HG02885 (cell line): Measurements from ENCODE around the gene ALS2.
"Not testable (repeated sequence)": the region's sequence is repeated elsewhere in the genome, so short reads cannot be mapped to it uniquely, and the experiment has no call there.

ENCODE experiments used
- ATAC-seq: cut with Tn5 transposase; IDR thresholded peaks from one replicate; pipeline ENCODE4 v1.9.1; 2021; ENCODE audit warnings: mild to moderate bottlenecking; ENCODE audit not compliant: unreplicated experiment, poor library complexity

ALS2 gene

GRCh38 chr2:201795607-201796477, 15.1 kb upstream of the ALS2 start:
- no peak for ATAC-seq

- no peak for ATAC-seq
These were observed 13.6 kb upstream of the ALS2 start for GRCh38 chr2:201794294-201794693.

- ATAC-seq, result no peak
These were observed 12.9 kb upstream of the ALS2 start for GRCh38 chr2:201793631-201794030.

- ATAC-seq, result no peak
These were observed 10.3 kb upstream of the ALS2 start for GRCh38 chr2:201790989-201791388.

GRCh38 chr2:201790291-201790690, 9.6 kb upstream of the ALS2 start:
- no peak for ATAC-seq

DNA sequence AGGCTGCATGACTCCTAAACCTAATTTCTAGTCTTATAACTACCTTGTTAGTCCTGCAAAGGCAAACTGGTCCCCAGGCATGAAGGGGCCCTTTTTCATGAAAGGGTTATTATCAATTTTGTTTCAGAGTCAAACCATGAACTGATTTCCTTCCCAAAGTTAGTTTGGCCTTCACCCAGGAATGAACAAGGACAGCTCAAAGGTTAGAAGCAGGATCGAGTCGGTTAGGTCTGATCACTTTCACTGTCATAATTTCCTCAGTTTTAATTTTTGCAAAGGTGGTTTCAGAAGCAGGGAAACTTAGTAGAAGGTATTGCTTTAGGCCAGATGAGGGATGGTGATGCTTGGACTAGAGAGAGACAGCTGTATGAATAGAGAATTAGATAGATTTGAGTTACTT, 8.7 kb upstream of the ALS2 start:
- ATAC-seq, result no peak

GRCh38 chr2:201788371-201788770, 7.6 kb upstream of the ALS2 start:
- ATAC-seq, result no peak

GRCh38 chr2:201786471-201786870, 5.7 kb upstream of the ALS2 start:
- ATAC-seq, result no peak

DNA sequence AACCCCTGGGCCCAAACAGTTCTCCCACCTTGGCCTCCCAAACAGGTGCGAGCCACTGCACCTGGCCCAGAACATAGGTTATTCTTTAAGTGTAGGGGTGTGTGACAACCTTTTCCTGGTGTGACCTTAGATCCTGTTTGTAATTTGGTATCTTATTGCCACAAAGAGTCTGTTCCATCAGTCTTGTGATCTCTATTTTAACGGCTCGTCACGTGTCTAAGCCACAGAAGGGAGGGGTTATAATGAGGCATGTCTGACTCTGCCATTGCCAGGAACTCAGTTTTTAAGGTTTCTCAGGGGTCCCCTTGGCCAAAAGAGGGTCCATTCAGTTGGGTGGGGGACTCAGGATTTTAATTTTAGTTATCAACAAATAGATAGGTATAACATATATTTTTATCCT, 4.4 kb upstream of the ALS2 start:
- no peak for ATAC-seq

- ATAC-seq, result no peak
These were observed 3.8 kb upstream of the ALS2 start for GRCh38 chr2:201784563-201784962.

- peak; percentile 1 for ATAC-seq
These were observed 871 bp upstream of the ALS2 start for GRCh38 chr2:201781557-201782051.

DNA sequence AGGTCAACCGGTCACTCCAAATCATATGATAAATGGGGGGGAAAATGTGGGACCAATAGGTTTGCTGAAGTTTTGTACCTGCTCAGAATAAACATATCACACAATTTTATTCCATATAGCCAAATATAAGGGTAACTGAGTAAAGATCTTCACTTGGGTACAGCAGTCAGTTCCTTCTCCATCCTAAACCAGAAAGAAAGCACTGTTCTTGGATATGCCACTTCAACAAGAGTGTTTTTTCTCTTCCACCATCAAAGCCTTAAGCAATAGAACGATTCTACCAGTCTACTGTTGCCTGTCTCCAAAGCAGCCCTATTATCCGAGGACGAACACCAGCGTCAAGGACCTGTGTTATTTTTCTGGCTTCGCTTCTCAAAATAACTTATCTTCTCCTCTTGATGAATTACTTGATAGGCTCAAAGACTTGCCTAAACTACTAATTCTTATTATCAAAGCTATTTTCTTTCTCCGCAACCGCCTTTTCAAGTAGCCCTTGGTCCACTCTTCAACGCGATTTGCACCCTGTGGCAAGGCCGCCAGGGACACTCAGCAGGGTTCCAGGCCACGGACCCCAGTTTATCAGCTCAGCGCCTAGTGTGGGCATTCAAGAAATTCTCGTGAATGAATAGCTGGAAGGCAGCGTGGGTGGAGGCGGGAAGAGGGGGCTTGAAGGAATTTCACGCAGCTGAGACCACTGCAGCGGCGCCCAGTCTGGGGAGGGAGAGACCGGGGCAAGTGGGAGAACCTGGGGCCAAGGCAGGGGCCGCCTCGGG, 646 bp downstream of the ALS2 start:
- no peak for ATAC-seq

GRCh38 chr2:201777869-201778268, 2.9 kb downstream of the ALS2 start:
- ATAC-seq, result no peak

GRCh38 chr2:201777043-201777442, 3.7 kb downstream of the ALS2 start:
- ATAC-seq, result no peak

DNA sequence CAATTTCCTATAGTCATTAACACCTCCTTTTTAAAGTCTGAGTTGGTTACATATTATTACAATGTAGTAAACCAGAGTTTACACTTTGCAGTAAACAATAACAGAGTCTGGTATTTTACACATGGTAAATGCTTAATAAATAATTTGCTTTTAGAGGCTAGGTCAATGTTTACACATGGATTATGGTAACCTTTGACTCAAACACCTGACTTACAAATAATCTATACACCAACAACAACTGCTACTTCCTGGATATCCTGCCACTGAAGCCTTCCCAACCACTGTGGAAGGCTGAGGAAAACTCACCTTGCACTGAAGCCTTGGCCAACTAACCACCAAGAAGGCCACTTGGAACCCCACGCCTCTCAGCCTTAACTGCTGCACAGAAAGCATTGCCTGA, 5.4 kb downstream of the ALS2 start:
- ATAC-seq, result no peak

GRCh38 chr2:201774546-201774945, 6.2 kb downstream of the ALS2 start:
- no peak for ATAC-seq

DNA sequence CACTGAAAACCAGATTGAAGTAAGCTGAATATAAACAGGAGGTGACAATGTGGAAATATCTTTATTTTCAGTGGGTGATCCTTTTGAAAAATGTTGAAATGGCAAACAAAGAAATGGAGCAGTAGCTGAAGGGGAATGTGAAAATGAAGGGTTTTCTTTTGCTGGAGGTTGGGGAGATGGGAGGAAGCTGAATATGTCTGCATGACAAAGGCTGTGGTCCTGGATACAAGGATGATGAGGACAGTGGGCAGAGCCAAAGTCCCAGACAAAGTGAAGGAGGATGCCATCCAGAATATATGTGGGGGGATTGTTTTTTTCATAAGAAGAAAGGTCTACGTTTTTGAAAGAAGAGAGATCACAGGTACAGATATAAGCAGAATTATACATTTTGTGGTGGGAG, 6.7 kb downstream of the ALS2 start:
- ATAC-seq, result no peak

GRCh38 chr2:201769666-201770373, 10.9 kb downstream of the ALS2 start:
- no peak for ATAC-seq

GRCh38 chr2:201768918-201769317, 11.8 kb downstream of the ALS2 start:
- ATAC-seq, result no peak

GRCh38 chr2:201765799-201766198, 14.9 kb downstream of the ALS2 start:
- ATAC-seq, result no peak

DNA sequence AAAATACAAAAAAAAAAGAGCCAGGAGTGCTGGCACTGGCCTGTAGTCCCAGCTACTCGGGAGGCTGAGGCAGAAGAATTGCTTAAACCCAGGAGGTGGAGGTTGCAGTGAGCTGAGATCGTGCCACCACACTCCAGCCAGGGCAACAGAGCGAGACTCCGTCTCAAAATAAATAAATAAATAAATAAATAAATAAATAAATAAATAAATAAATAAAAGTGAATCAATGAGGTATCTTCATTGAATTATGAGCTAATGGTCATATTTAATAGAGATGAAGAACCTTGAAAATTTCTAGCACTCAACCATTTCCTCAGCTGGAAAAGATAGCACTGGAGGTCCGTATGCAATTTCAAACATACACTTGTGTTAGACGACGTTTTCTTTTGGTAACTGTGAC, 16.3 kb downstream of the ALS2 start:
- not testable (repeated sequence) for ATAC-seq
